Keratinocyte (primary cell): ENCODE results near the gene SNAI3. TPM values are rescaled to one million over a fixed set of nuclear protein-coding genes. Genes with fewer than 3 reads are reported as not detected.

ENCODE experiments used
- DNase-seq: peaks from one replicate; pipeline ENCODE4 v3.0.0-alpha.2; 2011; ENCODE audit warnings: low read depth, missing footprints, low spot score
- FAIRE-seq: peaks from 2 replicates; lab custom pipeline; 2011; peaks lifted over from hg19 to GRCh38; lab: Jason Lieb, UNC
- H2AFZ ChIP-seq: 2 replicates; pipeline ENCODE4 v1.6.0; 2012; ENCODE audit warnings: low read length, control low read depth, inconsistent platforms; ENCODE audit not compliant: control insufficient read depth
- H3K27ac ChIP-seq: 2 replicates; pipeline ENCODE4 v1.5.1; 2011; ENCODE audit warnings: low read length; ENCODE audit not compliant: control insufficient read depth, insufficient read depth
- H3K27me3 ChIP-seq: 3 replicates; pipeline ENCODE4 v1.6.0; 2011; ENCODE audit warnings: low read length; ENCODE audit not compliant: control insufficient read depth, insufficient read depth; ENCODE audit errors: extremely low read depth
- H3K36me3 ChIP-seq, 2 experiments: 2 replicates in 1 of 2; 3 replicates in 1 of 2; pipeline ENCODE4 v1.5.1; 2011; ENCODE audit warnings: low read length in 2 of 2, mild to moderate bottlenecking in 1 of 2; ENCODE audit not compliant: control insufficient read depth in 2 of 2, insufficient read depth in 2 of 2; ENCODE audit errors: extremely low read depth in 1 of 2
- H3K4me1 ChIP-seq: 3 replicates; pipeline ENCODE4 v1.5.1; 2011; ENCODE audit warnings: low read length; ENCODE audit not compliant: control insufficient read depth, insufficient read depth; ENCODE audit errors: extremely low read depth
- H3K4me2 ChIP-seq: 3 replicates; pipeline ENCODE4 v1.6.0; 2011; ENCODE audit warnings: low read depth, low read length; ENCODE audit not compliant: control insufficient read depth, insufficient read depth; ENCODE audit errors: extremely low read depth
- H3K4me3 ChIP-seq, 3 experiments: fragments of 200-600 bp in 1 of 3; sonication (generic) in 1 of 3; 2 replicates in 2 of 3; 3 replicates in 1 of 3; pipeline ENCODE4 v1.5.1; 2011 to 2016; ENCODE audit warnings: low read length in 3 of 3, mild to moderate bottlenecking in 3 of 3, control low read depth in 2 of 3, inconsistent platforms in 1 of 3, low read depth in 1 of 3, mixed read lengths in 1 of 3, mixed run types in 1 of 3, moderate library complexity in 1 of 3; ENCODE audit not compliant: control insufficient read depth in 2 of 3, insufficient read depth in 2 of 3; ENCODE audit errors: extremely low read depth in 1 of 3
- H3K79me2 ChIP-seq: 2 replicates; pipeline ENCODE4 v1.6.0; 2012; ENCODE audit warnings: low read length; ENCODE audit not compliant: control insufficient read depth, insufficient read depth
- H3K9ac ChIP-seq: 3 replicates; pipeline ENCODE4 v1.6.0; 2011; ENCODE audit warnings: low read length; ENCODE audit not compliant: control insufficient read depth, insufficient read depth; ENCODE audit errors: extremely low read depth
- H3K9me1 ChIP-seq: 3 replicates; pipeline ENCODE4 v1.6.0; 2011; ENCODE audit warnings: low read length; ENCODE audit not compliant: control insufficient read depth, insufficient read depth; ENCODE audit errors: extremely low read depth
- H3K9me3 ChIP-seq: 2 replicates; pipeline ENCODE4 v1.5.1; 2012; ENCODE audit warnings: low read depth, low read length; ENCODE audit not compliant: control insufficient read depth
- H4K20me1 ChIP-seq: 3 replicates; pipeline ENCODE4 v1.6.0; 2011; ENCODE audit warnings: low read length; ENCODE audit not compliant: control insufficient read depth, insufficient read depth; ENCODE audit errors: extremely low read depth
- CTCF ChIP-seq, 3 experiments: IDR thresholded peaks in 1 of 3; conservative IDR thresholded peaks in 1 of 3; optimal IDR thresholded peaks in 1 of 3; 2 replicates in 2 of 3; 3 replicates in 1 of 3; pipeline versions ENCODE3 to v1.5.1; 2011; ENCODE audit warnings: low read length in 3 of 3, mild to moderate bottlenecking in 3 of 3, moderate library complexity in 2 of 3, control low read depth in 1 of 3, inconsistent platforms in 1 of 3; ENCODE audit not compliant: insufficient read depth in 2 of 3; ENCODE audit errors: extremely low read depth in 1 of 3
- EZH2 ChIP-seq: IDR thresholded peaks from one replicate; pipeline ENCODE4 v1.6.1; 2012; ENCODE audit warnings: inconsistent platforms, mild to moderate bottlenecking, low read length, moderate library complexity
- dilution Hi-C: fragments of 300-500 bp; cut with MboI; formaldehyde crosslinking; loops from one replicate; pipeline ENCODE4 v1.7.0; 2020; ENCODE audit warnings: low sequenced_read_pairs; ENCODE audit not compliant: extremely low pct_ligation_motif_present
- polyA plus RNA-seq, 5 experiments: library from polyadenylated mRNA; depleted of rRNA in 3 of 5; stranded (reverse) in 3 of 5; stranded (forward) in 1 of 5; unstranded in 1 of 5; fragments of >200 nt; gene quantifications; 1 replicate in 1 of 5; 2 replicates in 3 of 5; 3 replicates in 1 of 5; pipeline versions ENCODE4 v1.2.1 to v1.2.3, GENCODE V29; 2011 to 2012; ENCODE audit warnings: missing spikeins in 2 of 5, low read depth in 1 of 5, low replicate concordance in 1 of 5

Gene SNAI3
- polyA plus RNA-seq, 1 donor (not counting 4 experiments of a cell fraction or from before 2014, with no cell fraction given): not detected

GRCh38 chr16:88723507-88723887, 37.2 kb upstream of the SNAI3 start:
- Histone ChIP-seq H2AFZ (no peak overlapping the region), H3K27me3 (no peaks in the 10 kb centered on the region), H3K9me1 (no peaks in the 10 kb centered on the region), H3K36me3 (peaks cover 44 to 62% of the 10 kb centered on the region in 2 experiments), H3K9me3 (no peaks in the 10 kb centered on the region), H4K20me1 (no peaks in the 10 kb centered on the region), H3K4me2 (no peak overlapping the region), H3K4me1 (no peaks in the 10 kb centered on the region), H3K4me3 (no peak overlapping the region), H3K79me2 (no peaks in the 10 kb centered on the region), H3K9ac (no peak overlapping the region), H3K27ac (no peak overlapping the region)
- FAIRE-seq (no peak), DNase-seq (no peak)
- dilution Hi-C loops: no loop called here
- TF ChIP-seq EZH2 (no peak), CTCF (optimal IDR thresholded peaks at IDR 0.05 in 1 of 3, IDR thresholded peaks at IDR 0.05 in 1 of 3, conservative IDR thresholded peaks at IDR 0.05 in 1 of 3; ENCODE audit: extremely low read depth in 1 of 3, insufficient read depth in 2 of 3, low read length in 3 of 3) (no peak)

GRCh38 chr16:88722784-88723506, 36.6 kb upstream of the SNAI3 start:
- Histone ChIP-seq H3K4me3 (no peak overlapping the region), H3K79me2 (no peaks in the 10 kb centered on the region), H3K9ac (no peak overlapping the region), H3K4me2 (no peak overlapping the region), H3K27ac (no peak overlapping the region), H4K20me1 (no peaks in the 10 kb centered on the region), H3K27me3 (no peaks in the 10 kb centered on the region), H2AFZ (no peak overlapping the region), H3K36me3 (peaks cover 50 to 67% of the 10 kb centered on the region in 2 experiments), H3K4me1 (no peaks in the 10 kb centered on the region), H3K9me3 (no peaks in the 10 kb centered on the region), H3K9me1 (no peaks in the 10 kb centered on the region)
- DNase-seq: no peak
- dilution Hi-C loops: no loop called here
- FAIRE-seq: no peak
- no peak for TF ChIP-seq EZH2
- no peak for TF ChIP-seq CTCF (optimal IDR thresholded peaks at IDR 0.05 in 1 of 3, IDR thresholded peaks at IDR 0.05 in 1 of 3, conservative IDR thresholded peaks at IDR 0.05 in 1 of 3; ENCODE audit: extremely low read depth in 1 of 3, insufficient read depth in 2 of 3, low read length in 3 of 3)
